ENCODE data around the gene TSPAN16. TPM values are rescaled to one million over a fixed set of nuclear protein-coding genes. Genes with fewer than 3 reads are reported as not detected.

TSPAN16 gene
- total and polyA plus RNA-seq, 2 of the 13 experiments (the other 11 are each of a cell fraction or from before 2014, with no cell fraction given) = not detected

DNA sequence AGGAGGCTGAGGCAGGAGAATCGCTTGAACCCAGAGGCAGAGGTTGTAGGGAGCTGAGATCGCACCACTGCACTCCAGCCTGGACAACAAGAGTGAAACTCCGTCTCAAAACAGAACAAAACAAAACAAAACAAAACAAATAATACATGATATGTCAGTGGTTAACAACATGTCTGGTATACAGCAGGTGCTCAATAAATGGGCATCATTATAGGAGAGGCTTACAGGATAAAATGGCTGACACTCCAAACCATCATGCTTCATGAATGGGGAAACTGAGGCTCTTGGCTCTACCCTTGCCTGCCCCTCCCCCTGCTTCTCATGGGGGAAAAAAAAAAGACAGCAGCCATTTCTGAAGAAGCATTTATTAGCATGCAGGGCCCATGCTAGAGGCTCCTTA is 46.5 kb downstream of the TSPAN16 start:
- H3K4me1 ChIP-seq (ENCODE audit: insufficient read depth, low read length) = peaks cover 55% of the 10 kb centered on the region
- no peak for ATAC-seq
- POLR2A ChIA-PET = no interaction called here
- in situ Hi-C loops (cut with HindIII; ENCODE audit: extremely low pct_ligation_motif_present, low pct_unique_long_range_greater_than_20kb) (no loop called here), intact Hi-C loops (cut with micrococcal nuclease; ENCODE audit: unreplicated experiment) (no loop called here)
- no peak overlapping the region for H3K27ac ChIP-seq (ENCODE audit: extremely low read length, insufficient read depth, low read length)
- no peaks in the 10 kb centered on the region for H4K20me1 ChIP-seq (ENCODE audit: insufficient read depth, low read length)
- WGBS (ENCODE audit: low lambda C conversion rate) = 93% methylated on average over 3 of the region's 3 CpGs
- H3K4me3 ChIP-seq (replicated peaks in 1 of 3; ENCODE audit: insufficient read depth in 1 of 3, low read depth in 2 of 3, low read length in 3 of 3) = no peak overlapping the region
- FAIRE-seq = no peak
- TF ChIP-seq SCMH1 (CRISPR knock-in tag; IDR thresholded peaks at IDR 0.05; ENCODE audit: borderline replicate concordance) = no peak
- peak; percentile 76 for TF ChIP-seq ZKSCAN8 (CRISPR knock-in tag; IDR thresholded peaks at IDR 0.05; ENCODE audit: borderline replicate concordance)
- H3K9me3 ChIP-seq (ENCODE audit: low read length) = no peaks in the 10 kb centered on the region
- DNase-seq (ENCODE audit: low spot score) = no peak
- H2AFZ ChIP-seq (ENCODE audit: low read length) = no peak overlapping the region
- no peaks in the 10 kb centered on the region for H3K79me2 ChIP-seq (ENCODE audit: insufficient read depth, low read length)
- H3K27me3 ChIP-seq (ENCODE audit: control insufficient read depth in 1 of 2, insufficient read depth in 2 of 2, low read length in 2 of 2) = no peaks in the 10 kb centered on the region
- H3K36me3 ChIP-seq (replicated peaks in 1 of 2; ENCODE audit: control insufficient read depth in 1 of 2, insufficient read depth in 2 of 2, low read length in 2 of 2) = no peaks in the 10 kb centered on the region
- no peak overlapping the region for H3K9ac ChIP-seq (ENCODE audit: insufficient read depth, low read depth, low read length)
- no peak overlapping the region for H3K4me2 ChIP-seq (ENCODE audit: low read depth, low read length)
- CTCF ChIA-PET (ENCODE audit: low intra/inter-chr PET ratio, low total read pairs) = no interaction called here
- no TSS peak for BruUV-seq (replicated peaks)

DNA sequence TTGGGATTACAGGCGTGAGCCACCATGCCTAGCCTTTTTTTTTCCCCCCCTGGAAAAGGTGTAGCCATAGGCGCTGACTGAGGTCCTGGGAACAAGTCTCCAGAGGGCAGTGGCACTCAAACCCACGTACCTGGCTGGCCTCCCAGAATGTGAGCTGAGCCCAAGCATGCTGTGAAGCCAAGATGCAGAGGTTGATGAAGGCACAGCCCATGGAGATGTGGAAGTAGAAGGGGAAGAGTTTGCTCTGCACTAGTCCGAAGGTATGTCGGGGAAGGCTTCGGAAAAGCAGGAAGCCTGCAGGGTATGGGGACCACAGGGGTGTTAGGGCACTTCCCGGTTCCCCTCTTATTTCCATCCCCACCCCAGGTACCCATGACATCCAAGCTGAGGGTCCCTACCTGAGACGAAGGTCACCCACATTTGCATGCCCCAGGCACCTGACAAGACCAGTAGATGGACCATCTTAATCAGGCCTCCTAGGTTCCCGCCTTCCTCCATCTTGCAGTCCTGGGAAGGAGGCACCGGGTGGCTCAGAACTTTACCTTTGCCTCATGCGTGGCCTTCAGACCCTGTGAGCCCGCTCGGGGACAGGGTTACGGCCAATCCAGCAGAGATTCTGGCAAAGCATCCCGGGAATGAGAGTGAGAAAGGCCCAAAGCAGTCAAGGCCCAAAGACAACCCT is 49.3 kb downstream of the TSPAN16 start:
- no TSS peak for BruUV-seq (replicated peaks)
- H3K79me2 ChIP-seq (ENCODE audit: insufficient read depth, low read length) = no peaks in the 10 kb centered on the region
- peak overlapping the region; percentile 15 for H2AFZ ChIP-seq (ENCODE audit: low read length)
- ChIA-PET CTCF (ENCODE audit: low intra/inter-chr PET ratio, low total read pairs) (no interaction called here), POLR2A (interaction anchor here (0.6 to 4.8 kb wide), 9 partner anchors 23 to 203 kb away, joined by 3 to 68 read pairs (median 4); partner anchors contain the start of genes ODAD3, PRKCSH and SWSAP1)
- H3K36me3 ChIP-seq (replicated peaks in 1 of 2; ENCODE audit: control insufficient read depth in 1 of 2, insufficient read depth in 2 of 2, low read length in 2 of 2) = no peaks in the 10 kb centered on the region
- no peaks in the 10 kb centered on the region for H3K27me3 ChIP-seq (ENCODE audit: control insufficient read depth in 1 of 2, insufficient read depth in 2 of 2, low read length in 2 of 2)
- FAIRE-seq (no peak), ATAC-seq (peak; percentile 26), DNase-seq (ENCODE audit: low spot score) (no peak)
- in situ Hi-C loops (cut with HindIII; ENCODE audit: extremely low pct_ligation_motif_present, low pct_unique_long_range_greater_than_20kb) = no loop called here
- H3K27ac ChIP-seq (ENCODE audit: extremely low read length, insufficient read depth, low read length) = peak overlapping the region; percentile 32
- H4K20me1 ChIP-seq (ENCODE audit: insufficient read depth, low read length) = no peaks in the 10 kb centered on the region
- H3K9me3 ChIP-seq (ENCODE audit: low read length) = no peaks in the 10 kb centered on the region
- peak overlapping the region; percentile 71 for H3K9ac ChIP-seq (ENCODE audit: insufficient read depth, low read depth, low read length)
- peak overlapping the region; percentile 86 for H3K4me2 ChIP-seq (ENCODE audit: low read depth, low read length)
- H3K4me1 ChIP-seq (ENCODE audit: insufficient read depth, low read length) = peaks cover 37% of the 10 kb centered on the region
- intact Hi-C loops (cut with micrococcal nuclease; ENCODE audit: unreplicated experiment) = no loop called here
- H3K4me3 ChIP-seq (replicated peaks in 1 of 3; ENCODE audit: insufficient read depth in 1 of 3, low read depth in 2 of 3, low read length in 3 of 3) = peak overlapping the region; percentile 65 to 88 (median 83)
- 5% methylated on average over 6 of the region's 15 CpGs for WGBS (ENCODE audit: low lambda C conversion rate)
- TF ChIP-seq ZNF451 (CRISPR knock-in tag; IDR thresholded peaks at IDR 0.05) (no peak), KAT2B (IDR thresholded peaks at IDR 0.05; ENCODE audit: borderline replicate concordance, low read depth, low read length) (no peak), ZNF337 (CRISPR knock-in tag; IDR thresholded peaks at IDR 0.05; ENCODE audit: borderline replicate concordance, low read depth) (no peak), THYN1 (CRISPR knock-in tag; IDR thresholded peaks at IDR 0.05; ENCODE audit: borderline replicate concordance, low read depth) (no peak), SRF (IDR thresholded peaks at IDR 0.05; ENCODE audit: low read depth, low read length) (no peak), ZNF570 (CRISPR knock-in tag; IDR thresholded peaks at IDR 0.05; ENCODE audit: borderline replicate concordance) (0 out of 2 replicates have a peak, but pooled peaks have one; percentile 39), ZNF160 (CRISPR knock-in tag; IDR thresholded peaks at IDR 0.05) (no peak), RXRA (CRISPR knock-in tag; IDR thresholded peaks at IDR 0.05) (no peak), ZNF17 (CRISPR knock-in tag; IDR thresholded peaks at IDR 0.05) (no peak)
- TF ChIP-seq, protein P1, sequence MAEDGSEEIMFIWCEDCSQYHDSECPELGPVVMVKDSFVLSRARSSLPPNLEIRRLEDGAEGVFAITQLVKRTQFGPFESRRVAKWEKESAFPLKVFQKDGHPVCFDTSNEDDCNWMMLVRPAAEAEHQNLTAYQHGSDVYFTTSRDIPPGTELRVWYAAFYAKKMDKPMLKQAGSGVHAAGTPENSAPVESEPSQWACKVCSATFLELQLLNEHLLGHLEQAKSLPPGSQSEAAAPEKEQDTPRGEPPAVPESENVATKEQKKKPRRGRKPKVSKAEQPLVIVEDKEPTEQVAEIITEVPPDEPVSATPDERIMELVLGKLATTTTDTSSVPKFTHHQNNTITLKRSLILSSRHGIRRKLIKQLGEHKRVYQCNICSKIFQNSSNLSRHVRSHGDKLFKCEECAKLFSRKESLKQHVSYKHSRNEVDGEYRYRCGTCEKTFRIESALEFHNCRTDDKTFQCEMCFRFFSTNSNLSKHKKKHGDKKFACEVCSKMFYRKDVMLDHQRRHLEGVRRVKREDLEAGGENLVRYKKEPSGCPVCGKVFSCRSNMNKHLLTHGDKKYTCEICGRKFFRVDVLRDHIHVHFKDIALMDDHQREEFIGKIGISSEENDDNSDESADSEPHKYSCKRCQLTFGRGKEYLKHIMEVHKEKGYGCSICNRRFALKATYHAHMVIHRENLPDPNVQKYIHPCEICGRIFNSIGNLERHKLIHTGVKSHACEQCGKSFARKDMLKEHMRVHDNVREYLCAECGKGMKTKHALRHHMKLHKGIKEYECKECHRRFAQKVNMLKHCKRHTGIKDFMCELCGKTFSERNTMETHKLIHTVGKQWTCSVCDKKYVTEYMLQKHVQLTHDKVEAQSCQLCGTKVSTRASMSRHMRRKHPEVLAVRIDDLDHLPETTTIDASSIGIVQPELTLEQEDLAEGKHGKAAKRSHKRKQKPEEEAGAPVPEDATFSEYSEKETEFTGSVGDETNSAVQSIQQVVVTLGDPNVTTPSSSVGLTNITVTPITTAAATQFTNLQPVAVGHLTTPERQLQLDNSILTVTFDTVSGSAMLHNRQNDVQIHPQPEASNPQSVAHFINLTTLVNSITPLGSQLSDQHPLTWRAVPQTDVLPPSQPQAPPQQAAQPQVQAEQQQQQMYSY (CRISPR knock-in tag; IDR thresholded peaks at IDR 0.05) = no peak
